Nasal cavity respiratory epithelium epithelial cell of viscerocranial mucosa (primary cell): ENCODE measurements around the gene ALOX5. TPM values are rescaled to one million over a fixed set of nuclear protein-coding genes. Genes with fewer than 3 reads are reported as not detected.

Source experiments
- total RNA-seq: library from RNA; depleted of rRNA; stranded (reverse); fragments of >200 nt; gene quantifications from 2 replicates; pipeline ENCODE4 v1.2.3, GENCODE V29; 2014

ALOX5 gene
- total RNA-seq: under 0.01 and 5.6 TPM in 2 replicates

GRCh38 chr10:45373576-45374349 is at the start of gene ALOX5:
TSS of gene ALOX5 (plus strand) at chr10:45374216. CDS start at chr10:45374280, 64 bp downstream.

Other genes starting within 250 kb of the ALOX5 start
- 0.07 TPM in 1 of 2 replicates, not detected in the other for gene OR13A1, start 58.6 kb upstream of the ALOX5 start, total RNA-seq